Activated CD8-positive, alpha-beta memory T cell treated with anti-CD3 and anti-CD28 coated beads, Interleukin-2, amount 50 U/mL, for 1 hour (primary cell): ENCODE results near the gene EDIL3.
"Not testable (repeated sequence)": the region's sequence is repeated elsewhere in the genome, so short reads cannot be mapped to it uniquely, and the experiment has no call there.

Experiments used
- DNase-seq: peaks from one replicate; pipeline ENCODE4 v3.0.0-alpha.2; 2020; ENCODE audit errors: extremely low read depth

The EDIL3 gene

GRCh38 chr5:84063041-84063440 is 321.6 kb downstream of the EDIL3 start:
- DNase-seq = no peak

DNA sequence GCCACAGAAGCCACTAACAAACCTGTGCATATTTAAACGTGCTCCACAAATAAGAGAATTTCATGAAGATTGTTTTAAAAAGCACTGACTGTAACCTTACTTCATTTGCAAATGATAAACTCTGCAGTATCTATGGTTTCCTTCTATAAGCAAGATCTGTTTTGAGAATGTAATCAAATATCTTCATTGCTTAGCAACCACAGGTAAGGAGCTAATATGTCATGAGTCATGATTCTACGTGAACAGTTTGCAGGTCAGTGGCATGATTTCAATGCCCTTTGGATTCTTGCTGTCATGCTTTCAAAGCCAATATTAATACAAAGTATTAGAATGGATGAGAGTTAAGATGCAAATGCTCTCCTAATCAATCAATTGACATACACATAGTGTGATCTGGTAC is 325.0 kb downstream of the EDIL3 start:
- no peak for DNase-seq

GRCh38 chr5:84058561-84058960 is 326.1 kb downstream of the EDIL3 start:
- no peak for DNase-seq

GRCh38 chr5:84057211-84057610 is 327.5 kb downstream of the EDIL3 start:
- no peak for DNase-seq

DNA sequence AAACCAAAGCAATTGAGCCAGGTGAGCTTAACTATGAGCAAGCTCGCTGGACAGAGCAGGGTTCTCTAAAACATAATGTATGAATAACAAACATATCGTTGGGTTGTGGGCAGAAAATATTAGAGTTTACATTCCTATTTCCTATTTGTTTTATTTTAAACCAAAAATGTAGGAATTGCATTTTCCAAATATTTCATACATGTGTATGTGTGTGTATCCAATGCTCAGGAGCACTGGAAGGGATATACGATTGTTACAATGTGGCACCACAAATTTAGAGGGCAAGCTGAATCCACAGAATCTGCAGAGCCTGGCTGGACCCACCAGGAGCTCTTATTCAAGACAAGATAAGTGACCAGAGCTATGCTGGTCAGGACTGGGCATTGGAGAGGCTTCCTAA is 338.7 kb downstream of the EDIL3 start:
- no peak for DNase-seq

DNA sequence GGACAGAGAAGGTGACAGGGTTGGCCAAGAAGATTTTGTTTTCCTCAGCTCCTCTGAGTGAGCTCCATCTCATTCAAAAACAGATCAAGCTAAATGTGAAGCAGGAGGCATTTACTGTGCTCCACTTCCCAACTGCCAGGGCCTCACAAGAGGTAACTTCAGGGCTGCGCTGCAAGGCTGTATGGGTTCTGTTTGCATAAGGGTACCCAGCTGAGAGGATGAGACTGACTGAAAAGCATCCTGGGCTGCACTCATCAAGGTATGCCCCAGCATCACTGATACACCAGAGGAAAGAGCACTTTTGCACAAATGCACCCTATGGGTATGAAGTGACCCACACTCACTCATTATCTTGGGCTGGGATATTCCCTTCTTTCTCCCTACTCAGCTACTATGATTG is 347.8 kb downstream of the EDIL3 start:
- no peak for DNase-seq

- DNase-seq = no peak
Measured at GRCh38 chr5:84032324-84032723, 352.4 kb downstream of the EDIL3 start.

- no peak for DNase-seq
Measured at GRCh38 chr5:84028093-84028492, 356.6 kb downstream of the EDIL3 start.

GRCh38 chr5:84018521-84018920 is 366.2 kb downstream of the EDIL3 start:
- not testable (repeated sequence) for DNase-seq

DNA sequence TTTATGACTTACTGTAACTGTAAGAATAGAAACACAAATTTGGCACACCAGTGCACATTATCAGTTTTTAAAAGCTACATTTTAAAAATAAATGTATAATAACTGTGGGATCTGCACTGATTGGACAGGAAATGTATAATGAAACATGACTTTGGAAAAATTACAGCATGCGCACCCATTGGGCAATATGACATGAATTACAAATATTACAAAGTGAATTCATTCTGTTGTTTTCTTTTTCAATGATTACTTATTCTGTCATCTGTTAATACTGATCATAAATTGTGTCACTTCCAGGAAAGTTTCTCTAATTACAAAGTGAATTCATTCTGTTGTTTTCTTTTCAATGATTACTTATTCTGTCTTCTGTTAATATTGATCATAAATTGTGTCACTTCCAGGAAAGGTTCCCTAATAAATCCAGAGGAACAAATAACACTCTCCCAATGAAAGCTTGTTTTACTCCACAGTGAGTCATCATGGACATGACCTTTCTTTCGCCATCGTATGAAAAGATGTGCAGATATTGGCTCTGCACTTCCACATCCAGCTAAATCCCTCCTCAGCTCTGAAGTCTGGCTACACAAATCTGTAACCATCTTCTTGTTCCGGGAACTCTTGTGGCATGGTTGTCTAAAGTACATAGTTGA is 367.0 kb downstream of the EDIL3 start:
- no peak for DNase-seq

DNA sequence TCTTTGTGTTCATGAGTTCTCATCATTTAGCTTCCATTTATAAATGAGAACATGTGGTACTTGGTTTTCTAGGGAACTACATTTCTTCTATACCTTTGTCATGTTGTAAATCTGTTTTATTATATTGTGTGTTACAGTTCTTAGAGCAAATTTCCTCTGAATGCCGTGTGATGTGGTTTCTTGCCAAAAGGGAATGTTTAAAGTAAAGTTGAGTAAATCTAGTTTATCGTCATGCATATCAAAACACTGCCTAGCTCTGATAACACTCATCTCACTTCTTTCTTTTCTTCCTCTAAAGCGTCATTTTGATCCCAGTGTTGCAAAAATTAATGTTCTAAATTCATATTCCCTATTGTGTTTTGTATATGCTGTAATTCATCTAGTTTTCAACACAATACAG is 368.6 kb downstream of the EDIL3 start:
- DNase-seq = no peak

- no peak for DNase-seq
Measured at GRCh38 chr5:84014966-84015365, 369.7 kb downstream of the EDIL3 start.

DNA sequence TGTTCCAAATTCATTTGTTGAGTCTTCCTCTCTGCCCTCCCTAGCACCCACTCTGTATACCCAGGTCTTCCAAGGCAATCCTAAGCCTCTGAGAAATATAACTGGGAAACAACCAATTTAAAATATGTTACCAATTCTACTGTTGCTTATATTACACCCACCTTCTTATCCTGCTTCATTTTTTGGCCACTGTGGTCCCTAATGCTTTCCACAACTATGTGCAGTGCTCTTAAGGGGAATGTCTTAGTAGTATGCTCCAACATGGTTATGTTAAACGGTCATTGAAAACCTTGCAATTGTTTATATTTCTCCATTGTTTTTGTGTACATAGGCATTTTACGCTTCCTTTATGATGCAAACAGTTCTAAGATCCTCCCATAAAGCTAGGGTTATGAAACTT is 390.9 kb downstream of the EDIL3 start:
- no peak for DNase-seq

GRCh38 chr5:83991566-83992224 is 393.0 kb downstream of the EDIL3 start:
- no peak for DNase-seq

DNA sequence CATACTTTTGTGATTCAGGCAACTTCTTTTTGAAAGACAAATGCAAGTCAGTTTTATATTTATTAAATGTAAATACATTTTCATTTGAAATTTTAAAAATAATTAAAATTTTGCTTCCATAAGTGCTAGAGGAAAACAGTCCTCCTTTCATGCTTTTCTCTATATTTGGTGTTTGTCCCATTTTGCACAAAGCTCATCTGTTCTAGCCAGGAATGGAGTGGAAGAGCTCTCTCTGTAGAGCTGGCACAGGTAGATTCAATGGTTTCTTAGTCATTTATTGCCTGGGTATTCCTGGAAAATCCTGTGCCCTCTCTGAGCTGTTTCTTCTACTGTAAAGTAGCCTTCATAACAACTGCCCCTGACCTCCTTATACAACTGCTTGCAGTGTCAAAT is 396.4 kb downstream of the EDIL3 start:
- no peak for DNase-seq

GRCh38 chr5:83987513-83988292 is 397.0 kb downstream of the EDIL3 start:
- DNase-seq = no peak

GRCh38 chr5:83983852-83984251 is 400.8 kb downstream of the EDIL3 start:
- DNase-seq = no peak

DNA sequence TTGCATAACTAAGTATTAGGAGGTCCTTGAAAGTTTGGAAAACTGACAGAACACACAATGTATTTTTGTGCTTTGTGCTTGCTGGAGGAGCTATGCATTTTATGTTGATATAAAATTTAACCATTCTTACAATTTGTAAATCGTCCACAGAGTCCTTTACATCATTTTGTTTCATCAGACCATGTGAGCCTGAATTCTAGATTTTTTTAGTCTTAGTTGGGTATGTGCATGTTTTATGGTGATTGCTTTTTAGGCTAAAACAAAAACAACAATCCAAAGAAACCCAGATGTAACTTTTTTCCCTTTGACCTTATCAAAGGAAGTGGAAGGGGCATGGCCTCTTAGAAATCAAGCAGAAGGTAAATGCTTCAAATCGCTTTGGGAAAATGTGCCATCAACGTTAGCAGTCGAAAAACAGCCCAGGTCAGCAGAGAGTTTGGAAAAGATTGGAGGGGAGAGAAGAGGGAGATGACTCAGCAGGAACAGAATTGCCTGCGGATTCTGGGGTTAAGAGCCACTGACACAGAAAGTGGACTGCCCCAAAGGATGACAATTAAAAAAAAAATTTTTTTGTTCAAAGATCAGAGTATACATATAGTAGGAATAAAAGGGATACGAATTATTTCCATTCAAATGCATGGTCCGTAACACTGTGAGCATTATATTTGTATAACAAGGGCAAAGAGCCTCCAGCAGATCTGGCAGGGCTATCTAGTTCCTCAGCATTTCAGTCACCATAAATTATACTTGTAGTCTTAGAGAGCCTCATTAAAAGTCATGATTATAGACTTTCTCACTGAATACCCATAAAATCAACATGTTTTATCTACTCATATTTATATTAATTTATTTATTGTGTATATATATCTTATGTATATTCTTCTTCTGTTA is 410.5 kb downstream of the EDIL3 start:
- no peak for DNase-seq

GRCh38 chr5:83972909-83973308 is 411.8 kb downstream of the EDIL3 start:
- no peak for DNase-seq

GRCh38 chr5:83972236-83972635 is 412.4 kb downstream of the EDIL3 start:
- DNase-seq = no peak

DNA sequence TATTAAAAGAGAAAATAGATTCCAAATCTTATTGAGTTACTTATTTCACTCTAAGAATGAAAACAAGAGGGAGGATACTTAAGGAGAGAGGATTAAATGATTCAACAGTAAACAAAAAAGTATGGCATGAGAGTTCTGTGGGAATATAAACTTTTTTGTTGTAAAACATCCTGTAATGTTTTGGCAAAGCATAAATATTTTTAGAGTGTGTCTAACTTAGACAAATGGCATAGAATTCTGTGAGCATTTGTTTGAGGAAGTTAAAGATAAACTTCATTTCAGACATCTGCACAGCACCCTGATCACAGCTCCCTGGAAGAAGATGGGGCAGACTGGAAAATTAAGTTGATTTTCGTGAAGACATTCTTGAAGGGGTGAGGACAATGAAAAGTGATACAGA is 417.3 kb downstream of the EDIL3 start:
- DNase-seq = no peak

GRCh38 chr5:83965441-83965840 is 419.2 kb downstream of the EDIL3 start:
- no peak for DNase-seq
